Panc1 (cell line): Measurements from ENCODE around the gene CYTL1. TPM values are rescaled to one million over a fixed set of nuclear protein-coding genes. Genes with fewer than 3 reads are reported as not detected.

ENCODE experiments used
- ATAC-seq: fragments of 200-7000 bp; cut with Tn5 transposase; 2 replicates; pipeline ENCODE4 v1.9.1; 2020; ENCODE audit warnings: mild to moderate bottlenecking, moderate library complexity
- BruUV-seq: library from RNA; stranded (reverse); fragments of 400-500 nt; replicated peaks from 2 replicates; lab custom pipeline; 2021; lab: Mats Ljungman, UMichigan
- CTCF ChIA-PET: fragments of 300-600 bp; sonication (Branson Sonifier 250); formaldehyde crosslinking; loops from one replicate; lab custom pipeline; 2022; ENCODE audit warnings: antibody characterized with exemption; lab: Charles Lee
- POLR2A ChIA-PET: fragments of 300-600 bp; sonication (Branson Sonifier 250); formaldehyde crosslinking; loops from one replicate; lab custom pipeline; 2022; ENCODE audit warnings: antibody characterized with exemption; lab: Charles Lee
- DNase-seq: peaks from one replicate; pipeline ENCODE4 v3.0.0-alpha.2; 2010; ENCODE audit warnings: low read depth, low spot score
- H3K27ac ChIP-seq: 2 replicates; pipeline ENCODE4 v1.5.1; 2011; ENCODE audit warnings: mild to moderate bottlenecking, low read length, inconsistent platforms
- H3K27me3 ChIP-seq: fragments of 200-500 bp; sonication (Bioruptor generic); 2 replicates; pipeline ENCODE4 v1.6.0; 2014; ENCODE audit warnings: low read length, inconsistent platforms; ENCODE audit not compliant: control insufficient read depth, insufficient read depth
- H3K36me3 ChIP-seq: fragments of 200-500 bp; sonication (Bioruptor generic); 2 replicates; pipeline ENCODE4 v1.5.1; 2014; ENCODE audit warnings: inconsistent platforms, mild to moderate bottlenecking, low read length, moderate library complexity; ENCODE audit not compliant: control insufficient read depth, insufficient read depth
- H3K4me1 ChIP-seq: 2 replicates; pipeline ENCODE4 v1.5.1; 2011; ENCODE audit warnings: inconsistent platforms, mild to moderate bottlenecking, low read length, moderate library complexity; ENCODE audit not compliant: control insufficient read depth, insufficient read depth
- H3K4me3 ChIP-seq, 2 experiments: 2 replicates each; pipeline ENCODE4 v1.5.1; 2011 to 2012; ENCODE audit warnings: low read depth in 2 of 2, low read length in 2 of 2, mild to moderate bottlenecking in 2 of 2, inconsistent platforms in 1 of 2, moderate library complexity in 1 of 2
- H3K9me3 ChIP-seq: fragments of 200-500 bp; sonication (Bioruptor generic); 2 replicates; pipeline ENCODE4 v1.5.1; 2014; ENCODE audit warnings: low read depth, mild to moderate bottlenecking, inconsistent platforms, low read length, moderate library complexity; ENCODE audit not compliant: control insufficient read depth, insufficient read depth
- POLR2AphosphoS5 ChIP-seq: IDR thresholded peaks from 2 replicates; pipeline ENCODE4 v1.6.1; 2012; ENCODE audit warnings: mild to moderate bottlenecking, low read depth, low read length, moderate library complexity
- SIN3A ChIP-seq: IDR thresholded peaks from 2 replicates; pipeline ENCODE4 v1.6.1; 2012; ENCODE audit warnings: low read depth, mild to moderate bottlenecking, low read length, moderate library complexity, borderline replicate concordance; ENCODE audit not compliant: insufficient read depth
- TCF7L2 ChIP-seq: IDR thresholded peaks from 2 replicates; pipeline ENCODE4 v1.6.1; 2011; ENCODE audit warnings: mild to moderate bottlenecking, low read depth, low read length, inconsistent platforms
- in situ Hi-C: cut with HindIII; loops from 2 replicates; pipeline ENCODE4 v1.10.0; 2016; ENCODE audit warnings: low sequenced_read_pairs, low pct_unique_long_range_greater_than_20kb
- intact Hi-C: fragments of 100-400 bp; cut with micrococcal nuclease; formaldehyde crosslinking; loops from one replicate; pipeline ENCODE4 v1.10.0; 2022; ENCODE audit not compliant: unreplicated experiment
- total RNA-seq: library from RNA; stranded (reverse); gene quantifications from one replicate; pipeline ENCODE4 v1.2.1, GENCODE V29; 2021; ENCODE audit not compliant: unreplicated experiment
- TF ChIP-seq, protein P1 (sequence below), 2 experiments: IDR thresholded peaks; 2 replicates each; pipeline ENCODE4 v1.6.1; 2011 to 2012; ENCODE audit warnings: low read depth in 2 of 2, control low read depth in 1 of 2, low read length in 1 of 2, mild to moderate bottlenecking in 1 of 2, moderate library complexity in 1 of 2; ENCODE audit not compliant: insufficient read depth in 1 of 2
- TF ChIP-seq, protein P2 (sequence below): fragments of 450-650 bp; IDR thresholded peaks from 2 replicates; pipeline ENCODE4 v1.5.1; 2017; ENCODE audit warnings: mild to moderate bottlenecking

The CYTL1 gene
- total RNA-seq, 1 experiment from 2014 or later: not detected

DNA sequence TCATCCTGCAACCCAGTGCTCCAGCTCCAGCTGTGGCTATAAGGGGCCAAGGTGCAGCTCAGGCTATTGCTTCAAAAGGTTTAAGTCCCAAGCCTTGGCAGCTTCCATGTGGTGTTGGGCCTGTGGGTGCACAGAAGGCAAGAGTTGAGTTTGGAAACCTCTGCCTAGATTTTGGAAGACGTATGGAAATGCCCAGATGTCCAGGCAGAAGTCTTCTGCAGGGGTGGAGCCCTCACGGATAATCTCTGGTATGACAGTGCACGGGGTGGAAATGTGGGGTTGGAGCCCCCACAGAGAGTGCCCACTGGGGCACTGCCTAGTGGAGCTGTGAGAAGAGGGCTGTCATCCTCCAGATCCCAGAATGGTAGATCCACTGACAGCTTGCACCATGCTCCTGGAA lies 44.5 kb downstream of the CYTL1 start:
- H3K27ac ChIP-seq: no peak overlapping the region
- ChIA-PET CTCF (no interaction called here), POLR2A (no interaction called here)
- DNase-seq: no peak
- TF ChIP-seq POLR2AphosphoS5 (no peak), TCF7L2 (no peak), SIN3A (no peak)
- TF ChIP-seq, protein P1, sequence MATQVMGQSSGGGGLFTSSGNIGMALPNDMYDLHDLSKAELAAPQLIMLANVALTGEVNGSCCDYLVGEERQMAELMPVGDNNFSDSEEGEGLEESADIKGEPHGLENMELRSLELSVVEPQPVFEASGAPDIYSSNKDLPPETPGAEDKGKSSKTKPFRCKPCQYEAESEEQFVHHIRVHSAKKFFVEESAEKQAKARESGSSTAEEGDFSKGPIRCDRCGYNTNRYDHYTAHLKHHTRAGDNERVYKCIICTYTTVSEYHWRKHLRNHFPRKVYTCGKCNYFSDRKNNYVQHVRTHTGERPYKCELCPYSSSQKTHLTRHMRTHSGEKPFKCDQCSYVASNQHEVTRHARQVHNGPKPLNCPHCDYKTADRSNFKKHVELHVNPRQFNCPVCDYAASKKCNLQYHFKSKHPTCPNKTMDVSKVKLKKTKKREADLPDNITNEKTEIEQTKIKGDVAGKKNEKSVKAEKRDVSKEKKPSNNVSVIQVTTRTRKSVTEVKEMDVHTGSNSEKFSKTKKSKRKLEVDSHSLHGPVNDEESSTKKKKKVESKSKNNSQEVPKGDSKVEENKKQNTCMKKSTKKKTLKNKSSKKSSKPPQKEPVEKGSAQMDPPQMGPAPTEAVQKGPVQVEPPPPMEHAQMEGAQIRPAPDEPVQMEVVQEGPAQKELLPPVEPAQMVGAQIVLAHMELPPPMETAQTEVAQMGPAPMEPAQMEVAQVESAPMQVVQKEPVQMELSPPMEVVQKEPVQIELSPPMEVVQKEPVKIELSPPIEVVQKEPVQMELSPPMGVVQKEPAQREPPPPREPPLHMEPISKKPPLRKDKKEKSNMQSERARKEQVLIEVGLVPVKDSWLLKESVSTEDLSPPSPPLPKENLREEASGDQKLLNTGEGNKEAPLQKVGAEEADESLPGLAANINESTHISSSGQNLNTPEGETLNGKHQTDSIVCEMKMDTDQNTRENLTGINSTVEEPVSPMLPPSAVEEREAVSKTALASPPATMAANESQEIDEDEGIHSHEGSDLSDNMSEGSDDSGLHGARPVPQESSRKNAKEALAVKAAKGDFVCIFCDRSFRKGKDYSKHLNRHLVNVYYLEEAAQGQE (IDR thresholded peaks at IDR 0.05; ENCODE audit: insufficient read depth in 1 of 2, low read depth in 2 of 2, low read length in 1 of 2): no peak
- TF ChIP-seq, protein P2, sequence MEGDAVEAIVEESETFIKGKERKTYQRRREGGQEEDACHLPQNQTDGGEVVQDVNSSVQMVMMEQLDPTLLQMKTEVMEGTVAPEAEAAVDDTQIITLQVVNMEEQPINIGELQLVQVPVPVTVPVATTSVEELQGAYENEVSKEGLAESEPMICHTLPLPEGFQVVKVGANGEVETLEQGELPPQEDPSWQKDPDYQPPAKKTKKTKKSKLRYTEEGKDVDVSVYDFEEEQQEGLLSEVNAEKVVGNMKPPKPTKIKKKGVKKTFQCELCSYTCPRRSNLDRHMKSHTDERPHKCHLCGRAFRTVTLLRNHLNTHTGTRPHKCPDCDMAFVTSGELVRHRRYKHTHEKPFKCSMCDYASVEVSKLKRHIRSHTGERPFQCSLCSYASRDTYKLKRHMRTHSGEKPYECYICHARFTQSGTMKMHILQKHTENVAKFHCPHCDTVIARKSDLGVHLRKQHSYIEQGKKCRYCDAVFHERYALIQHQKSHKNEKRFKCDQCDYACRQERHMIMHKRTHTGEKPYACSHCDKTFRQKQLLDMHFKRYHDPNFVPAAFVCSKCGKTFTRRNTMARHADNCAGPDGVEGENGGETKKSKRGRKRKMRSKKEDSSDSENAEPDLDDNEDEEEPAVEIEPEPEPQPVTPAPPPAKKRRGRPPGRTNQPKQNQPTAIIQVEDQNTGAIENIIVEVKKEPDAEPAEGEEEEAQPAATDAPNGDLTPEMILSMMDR: no peak
- H3K4me3 ChIP-seq: no peak overlapping the region
- 0 out of 2 replicates have a peak, but pooled peaks cover 3% of the 10 kb centered on the region for H3K27me3 ChIP-seq
- intact Hi-C loops: no loop called here
- H3K9me3 ChIP-seq: no peaks in the 10 kb centered on the region
- in situ Hi-C loops: no loop called here
- no peaks in the 10 kb centered on the region for H3K4me1 ChIP-seq
- ATAC-seq: no peak
- BruUV-seq: no TSS peak
- H3K36me3 ChIP-seq: no peaks in the 10 kb centered on the region

GRCh38 chr4:4971796-4972195 lies 47.5 kb downstream of the CYTL1 start:
- 0 out of 2 replicates have a peak, but pooled peaks cover 3% of the 10 kb centered on the region for H3K27me3 ChIP-seq
- in situ Hi-C loops: no loop called here
- BruUV-seq: no TSS peak

More at GRCh38 chr4:4971796-4972195, 47.5 kb downstream of the CYTL1 start:
- ChIA-PET CTCF (no interaction called here), POLR2A (no interaction called here)
- no peak for DNase-seq
- intact Hi-C loops: no loop called here
- Histone ChIP-seq H3K4me3 (no peak overlapping the region), H3K9me3 (no peaks in the 10 kb centered on the region), H3K36me3 (no peaks in the 10 kb centered on the region), H3K4me1 (no peaks in the 10 kb centered on the region), H3K27ac (no peak overlapping the region)
- no peak for TF ChIP-seq SIN3A
- TF ChIP-seq, protein P1 (IDR thresholded peaks at IDR 0.05; ENCODE audit: insufficient read depth in 1 of 2, low read depth in 2 of 2, low read length in 1 of 2): no peak
- no peak for TF ChIP-seq POLR2AphosphoS5
- TF ChIP-seq, protein P2: no peak
- no peak for TF ChIP-seq TCF7L2
- ATAC-seq: no peak
